GM19099 (cell line): ENCODE data around the gene VIL1.

Experiments
- POLR2A ChIP-seq: IDR thresholded peaks from 3 replicates; pipeline ENCODE4 v1.6.1; 2011; ENCODE audit warnings: low read depth; ENCODE audit not compliant: insufficient read length; ENCODE audit errors: extremely low read depth

The VIL1 gene

DNA sequence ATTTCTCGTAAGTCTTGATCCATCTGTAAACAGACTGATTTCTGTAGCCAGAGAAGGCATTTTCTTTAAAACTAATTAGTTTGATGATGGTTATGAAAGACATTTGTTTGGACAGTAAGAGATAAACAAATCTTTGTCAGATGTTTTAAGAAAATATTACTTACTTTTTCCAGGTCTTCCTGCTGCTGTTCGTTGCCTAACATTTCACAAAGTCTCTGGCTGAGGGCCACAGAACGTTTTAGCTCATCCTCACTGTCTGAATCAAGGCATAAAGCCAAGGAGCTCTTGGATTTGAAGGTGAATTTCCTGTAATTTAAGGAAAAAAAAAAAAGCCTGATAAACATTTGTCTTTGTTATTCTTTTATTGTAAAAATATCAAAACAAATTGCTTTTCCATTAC is 57.8 kb downstream of the VIL1 start:
- no peak for TF ChIP-seq POLR2A

DNA sequence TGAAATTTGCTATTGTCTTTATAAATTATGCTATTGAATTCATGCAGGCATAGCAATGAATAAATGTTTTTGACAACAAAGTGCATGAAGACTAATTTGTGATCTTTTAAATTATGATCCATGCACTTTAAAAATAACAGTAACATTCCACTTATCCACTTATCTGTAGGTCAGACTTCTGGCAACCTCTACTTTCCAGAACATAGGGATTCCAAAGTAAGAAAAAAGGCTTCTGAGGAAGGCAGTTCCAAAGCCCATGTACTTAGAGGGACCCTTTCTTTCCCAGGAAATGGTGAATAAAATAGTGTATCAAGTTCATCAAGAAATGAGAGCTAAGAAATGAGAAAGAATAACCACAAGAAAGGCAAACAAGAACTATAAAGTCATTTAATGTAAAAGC is 58.3 kb downstream of the VIL1 start:
- no peak for TF ChIP-seq POLR2A

- no peak for TF ChIP-seq POLR2A
These were observed 59.6 kb downstream of the VIL1 start for GRCh38 chr2:218478544-218478943.

- no peak for TF ChIP-seq POLR2A
These were observed 60.7 kb downstream of the VIL1 start for GRCh38 chr2:218479595-218479994.

- TF ChIP-seq POLR2A: no peak
These were observed 63.7 kb downstream of the VIL1 start for GRCh38 chr2:218482651-218483050.

GRCh38 chr2:218485986-218486667 is 67.2 kb downstream of the VIL1 start:
- TF ChIP-seq POLR2A: no peak

GRCh38 chr2:218500501-218501060 is 81.7 kb downstream of the VIL1 start:
- no peak for TF ChIP-seq POLR2A

GRCh38 chr2:218501665-218502064 is 82.7 kb downstream of the VIL1 start:
- TF ChIP-seq POLR2A: no peak
